Colonic mucosa (tissue), 4 donors: ENCODE data around the gene GOLGA8J. TPM values are rescaled to one million over a fixed set of nuclear protein-coding genes. Genes with fewer than 3 reads are reported as not detected.
"Not testable (repeated sequence)": the region's sequence is repeated elsewhere in the genome, so short reads cannot be mapped to it uniquely, and the experiment has no call there.

Source experiments
- DNase-seq: peaks from one replicate; pipeline ENCODE4 v3.0.0-alpha.2; 2020
- H3K27ac ChIP-seq: fragments of 200-600 bp; one replicate; pipeline ENCODE4 v1.8.0; 2021
- H3K27me3 ChIP-seq: fragments of 200-600 bp; one replicate; pipeline ENCODE4 v1.8.0; 2021
- H3K36me3 ChIP-seq: fragments of 200-600 bp; one replicate; pipeline ENCODE4 v1.8.0; 2021
- H3K4me1 ChIP-seq: fragments of 200-600 bp; one replicate; pipeline ENCODE4 v1.8.0; 2021; ENCODE audit warnings: mild to moderate bottlenecking
- H3K4me3 ChIP-seq: fragments of 200-600 bp; one replicate; pipeline ENCODE4 v1.8.0; 2021
- H3K9ac ChIP-seq, 2 donors: one replicate each; pipeline ENCODE4 v1.7.0; 2013; ENCODE audit warnings: control low read depth in 2 of 2, low read depth in 2 of 2, low read length in 2 of 2
- H3K9me3 ChIP-seq: fragments of 200-600 bp; one replicate; pipeline ENCODE4 v1.8.0; 2021
- intact Hi-C: fragments of 100-400 bp; cut with DNase I; formaldehyde crosslinking; loops from one replicate; pipeline ENCODE4 v1.14.1; 2022
- total RNA-seq, 2 donors: library from RNA; stranded (reverse); fragmentation: NEBNext Ultra II Directional in 1 of 2; extraction: Animal tissue kit (Norgen Biotek cat#: 25700) in 1 of 2; gene quantifications; one replicate each; pipeline ENCODE4 v1.2.1, GENCODE V29; 2021
- TF ChIP-seq, protein P1 (sequence below): fragments of 200-600 bp; IDR thresholded peaks from one replicate; pipeline ENCODE4 v1.8.0; 2022; ENCODE audit warnings: antibody characterized with exemption, mild to moderate bottlenecking
- donor health status: healthy.
- donor health status: DM: no; HTN: no; CAD: no.
- donor health status: DM: no; HTN: no; CAD: no.

Gene GOLGA8J, protein sequence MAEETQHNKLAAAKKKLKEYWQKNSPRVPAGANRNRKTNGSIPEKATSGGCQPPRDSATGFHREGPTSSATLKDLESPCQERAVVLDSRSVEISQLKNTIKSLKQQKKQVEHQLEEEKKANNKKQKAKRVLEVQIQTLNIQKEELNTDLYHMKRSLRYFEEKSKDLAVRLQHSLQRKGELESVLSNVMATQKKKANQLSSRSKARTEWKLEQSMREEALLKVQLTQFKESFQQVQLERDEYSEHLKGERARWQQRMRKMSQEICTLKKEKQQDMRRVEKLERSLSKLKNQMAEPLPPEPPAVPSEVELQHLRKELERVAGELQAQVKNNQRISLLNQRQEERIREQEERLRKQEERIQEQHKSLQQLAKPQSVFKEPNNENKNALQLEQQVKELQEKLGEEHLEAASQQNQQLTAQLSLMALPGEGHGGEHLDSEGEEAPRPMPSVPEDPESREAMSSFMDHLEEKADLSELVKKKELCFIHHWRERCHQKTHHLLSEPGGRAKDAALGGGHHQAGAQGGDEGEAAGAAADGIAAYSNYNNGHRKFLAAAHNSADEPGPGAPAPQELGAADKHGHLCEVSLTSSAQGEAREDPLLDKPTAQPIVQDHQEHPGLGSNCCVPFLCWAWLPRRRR
- under 1 TPM in 1 of 2 donors, not detected in 1; 0.35 TPM for total RNA-seq

DNA sequence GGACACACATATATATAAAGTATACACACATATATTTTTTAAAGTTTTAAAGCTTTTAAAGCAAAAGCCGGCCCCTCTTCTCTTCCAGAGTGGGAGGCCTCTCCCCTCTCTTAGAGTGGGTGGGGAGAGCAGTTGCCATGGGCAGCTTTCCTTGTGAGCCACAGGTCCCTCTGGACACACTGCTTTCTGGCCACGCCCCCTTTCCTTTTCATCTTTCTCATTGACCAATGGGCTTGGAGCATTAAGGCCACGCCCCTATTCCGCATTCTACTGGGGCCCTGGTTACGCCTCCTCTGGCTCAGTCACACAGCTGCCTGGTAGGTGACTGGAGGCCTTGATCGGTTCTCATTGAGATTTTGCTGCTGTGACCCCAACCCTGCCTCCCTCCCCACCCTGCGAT, at the start of gene GOLGA8J:
TSS of gene GOLGA8J (plus strand) at position 301 of the 400 bp plus-strand sequence. CDS start at position 399, 98 bp downstream.
- H3K27me3 ChIP-seq, intact Hi-C loops: not testable (repeated sequence)

DNA sequence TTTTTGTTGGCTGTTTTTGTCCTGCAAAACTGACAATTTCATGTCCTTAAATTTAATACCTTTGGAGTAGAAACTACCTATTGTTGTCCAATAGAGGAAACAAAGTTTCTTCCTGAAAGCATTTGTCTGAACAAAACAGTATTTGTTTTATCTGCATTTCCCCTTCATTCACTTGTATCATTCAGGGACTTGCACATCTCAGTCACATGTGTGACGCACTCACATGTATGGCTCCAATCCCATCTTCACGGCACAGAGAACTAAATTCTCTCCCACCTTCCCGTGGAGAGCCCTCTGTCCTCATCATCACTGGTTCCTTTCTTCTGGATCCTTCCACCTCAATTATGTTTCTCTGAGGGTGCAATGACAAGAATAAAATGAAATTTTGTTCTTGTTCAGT, 49.5 kb upstream of the GOLGA8J start:
- no peaks in the 10 kb centered on the region for H3K27me3 ChIP-seq
- intact Hi-C loops = no loop called here
- no peak overlapping the region for H3K4me3 ChIP-seq
- H3K9ac ChIP-seq = no peak overlapping the region
- no peaks in the 10 kb centered on the region for H3K36me3 ChIP-seq
- H3K9me3 ChIP-seq = no peaks in the 10 kb centered on the region
- no peaks in the 10 kb centered on the region for H3K4me1 ChIP-seq
- DNase-seq = no peak
- TF ChIP-seq, protein P1, sequence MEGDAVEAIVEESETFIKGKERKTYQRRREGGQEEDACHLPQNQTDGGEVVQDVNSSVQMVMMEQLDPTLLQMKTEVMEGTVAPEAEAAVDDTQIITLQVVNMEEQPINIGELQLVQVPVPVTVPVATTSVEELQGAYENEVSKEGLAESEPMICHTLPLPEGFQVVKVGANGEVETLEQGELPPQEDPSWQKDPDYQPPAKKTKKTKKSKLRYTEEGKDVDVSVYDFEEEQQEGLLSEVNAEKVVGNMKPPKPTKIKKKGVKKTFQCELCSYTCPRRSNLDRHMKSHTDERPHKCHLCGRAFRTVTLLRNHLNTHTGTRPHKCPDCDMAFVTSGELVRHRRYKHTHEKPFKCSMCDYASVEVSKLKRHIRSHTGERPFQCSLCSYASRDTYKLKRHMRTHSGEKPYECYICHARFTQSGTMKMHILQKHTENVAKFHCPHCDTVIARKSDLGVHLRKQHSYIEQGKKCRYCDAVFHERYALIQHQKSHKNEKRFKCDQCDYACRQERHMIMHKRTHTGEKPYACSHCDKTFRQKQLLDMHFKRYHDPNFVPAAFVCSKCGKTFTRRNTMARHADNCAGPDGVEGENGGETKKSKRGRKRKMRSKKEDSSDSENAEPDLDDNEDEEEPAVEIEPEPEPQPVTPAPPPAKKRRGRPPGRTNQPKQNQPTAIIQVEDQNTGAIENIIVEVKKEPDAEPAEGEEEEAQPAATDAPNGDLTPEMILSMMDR = no peak
- H3K27ac ChIP-seq = no peak overlapping the region

More for the DNA sequence above, at the start of gene GOLGA8J:
- H3K36me3 ChIP-seq, DNase-seq, H3K4me3 ChIP-seq, H3K9ac ChIP-seq, H3K9me3 ChIP-seq, H3K27ac ChIP-seq, H3K4me1 ChIP-seq: not testable (repeated sequence)

DNA sequence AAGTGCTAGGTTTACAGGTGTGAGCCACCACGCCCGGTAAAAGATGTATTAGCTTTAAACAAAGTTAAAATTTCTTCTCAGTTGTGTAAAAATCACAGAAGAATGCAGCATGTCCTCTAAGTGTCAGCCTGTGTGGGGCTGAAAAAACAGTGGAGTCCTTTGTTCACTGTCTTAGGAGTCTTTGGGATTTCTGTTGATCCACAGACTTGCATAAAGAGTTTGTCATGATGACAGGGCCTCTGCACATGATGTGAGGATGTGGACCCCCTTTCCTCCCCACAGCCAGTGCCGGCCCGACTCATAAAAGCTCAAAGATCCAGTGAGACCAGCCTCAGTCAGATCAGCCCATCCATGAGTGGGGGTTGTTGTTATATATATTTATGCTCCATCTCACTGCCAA, 49.0 kb upstream of the GOLGA8J start:
- H3K27ac ChIP-seq = no peak overlapping the region
- H3K4me3 ChIP-seq = no peak overlapping the region
- no peak overlapping the region for H3K9ac ChIP-seq
- no peaks in the 10 kb centered on the region for H3K36me3 ChIP-seq
- intact Hi-C loops = no loop called here
- no peaks in the 10 kb centered on the region for H3K9me3 ChIP-seq
- H3K27me3 ChIP-seq = no peaks in the 10 kb centered on the region
- DNase-seq = no peak
- no peaks in the 10 kb centered on the region for H3K4me1 ChIP-seq
- TF ChIP-seq, protein P1 = no peak

DNA sequence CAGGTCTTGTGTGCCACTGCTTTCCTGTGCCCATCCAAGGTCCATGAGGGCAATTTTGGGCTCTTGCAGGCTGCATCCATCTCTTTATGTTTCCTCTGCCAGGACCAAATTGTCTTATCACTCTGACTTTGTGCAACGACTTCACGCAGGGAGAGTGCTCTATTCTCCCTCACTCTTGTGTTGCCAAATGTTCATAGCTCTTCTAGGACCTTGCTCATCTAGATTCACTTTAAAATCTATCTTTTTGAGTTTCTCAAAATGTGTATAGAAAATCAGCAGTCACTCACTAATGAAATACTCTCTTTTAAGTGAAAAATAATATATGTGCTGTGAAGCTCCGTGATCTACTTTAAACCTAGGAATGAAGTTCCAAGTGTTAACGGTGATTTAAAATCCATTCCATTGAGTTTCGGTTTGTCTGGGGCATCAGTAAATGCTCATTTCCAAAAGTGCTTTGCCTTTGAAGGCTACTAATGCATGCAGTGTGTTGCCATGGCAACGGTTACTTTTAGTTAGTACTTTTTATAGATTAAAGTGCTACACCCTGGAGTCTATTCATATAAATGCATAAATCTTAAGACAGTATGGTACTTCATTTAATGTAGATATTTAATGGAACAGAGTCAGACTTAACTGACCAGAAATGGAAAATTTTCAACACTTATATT, 46.6 kb upstream of the GOLGA8J start:
- Histone ChIP-seq H3K4me1 (no peaks in the 10 kb centered on the region), H3K36me3 (no peaks in the 10 kb centered on the region), H3K9ac (no peak overlapping the region), H3K27ac (no peak overlapping the region), H3K9me3 (no peaks in the 10 kb centered on the region), H3K27me3 (no peaks in the 10 kb centered on the region), H3K4me3 (no peak overlapping the region)
- intact Hi-C loops = no loop called here
- DNase-seq = no peak
- TF ChIP-seq, protein P1 = no peak

DNA sequence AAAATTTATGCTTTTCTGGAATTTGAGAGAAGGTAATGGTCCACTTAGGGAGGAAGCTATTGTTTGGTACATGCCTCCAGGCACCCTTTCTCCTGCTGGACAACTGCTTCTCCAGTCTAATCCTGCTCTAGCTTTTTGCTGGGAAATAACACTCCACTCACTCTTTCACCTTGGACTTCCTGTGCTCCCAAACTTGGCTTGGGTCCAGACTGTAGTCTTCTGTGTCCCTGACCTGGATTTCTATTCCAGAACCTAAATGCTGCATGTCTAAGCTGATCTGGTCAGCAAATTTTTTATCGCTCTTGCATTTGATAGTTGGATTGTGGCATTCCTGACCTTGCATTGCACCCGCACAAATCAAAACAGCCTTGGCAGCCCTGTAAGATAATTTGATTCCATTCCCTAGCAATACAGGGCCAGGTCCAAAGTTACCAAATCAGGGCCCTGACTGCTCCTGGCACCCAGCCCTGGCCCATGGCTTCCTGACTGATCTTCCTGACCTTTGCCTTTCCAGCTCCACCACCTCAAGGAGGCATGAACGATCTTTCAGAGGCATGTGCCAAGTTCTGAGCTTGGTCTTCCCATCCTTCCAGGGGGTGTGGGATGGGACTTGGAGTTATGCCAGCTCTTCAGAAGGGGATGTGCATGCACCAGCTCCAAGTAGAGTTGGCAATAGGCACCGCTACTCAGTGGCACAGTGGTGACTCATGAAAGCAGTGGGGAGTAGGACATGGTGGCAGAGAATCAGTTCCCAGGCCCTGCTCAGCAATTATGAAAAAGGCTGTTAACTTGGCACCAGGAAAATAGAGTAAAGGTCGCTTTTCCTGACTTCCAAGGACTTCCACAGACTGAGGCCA, 43.9 kb upstream of the GOLGA8J start:
- no peak overlapping the region for H3K9ac ChIP-seq
- H3K9me3 ChIP-seq = no peaks in the 10 kb centered on the region
- no peak overlapping the region for H3K27ac ChIP-seq
- no peaks in the 10 kb centered on the region for H3K36me3 ChIP-seq
- peak; percentile 24 for DNase-seq
- TF ChIP-seq, protein P1 = no peak
- H3K4me1 ChIP-seq = no peaks in the 10 kb centered on the region
- intact Hi-C loops = no loop called here
- no peaks in the 10 kb centered on the region for H3K27me3 ChIP-seq
- no peak overlapping the region for H3K4me3 ChIP-seq
